HepG2 (cell line): ENCODE results near the gene ALDOA. TPM values are rescaled to one million over a fixed set of nuclear protein-coding genes. Genes with fewer than 3 reads are reported as not detected.

Source experiments
- BRCA1 ChIP-seq: sonication (generic); formaldehyde crosslinking; IDR thresholded peaks from 2 replicates; pipeline ENCODE4 v1.4.0; 2020; ENCODE audit warnings: missing genetic modification reagents
- CSRNP1 ChIP-seq: sonication (generic); formaldehyde crosslinking; IDR thresholded peaks from 2 replicates; pipeline ENCODE4 v1.8.1; 2023; ENCODE audit warnings: mild to moderate bottlenecking, missing genetic modification reagents
- DZIP1 ChIP-seq: sonication (generic); formaldehyde crosslinking; IDR thresholded peaks from 2 replicates; pipeline ENCODE4 v1.5.0; 2020; ENCODE audit warnings: mild to moderate bottlenecking, missing genetic modification reagents
- GLMP ChIP-seq: sonication (generic); formaldehyde crosslinking; IDR thresholded peaks from 2 replicates; pipeline ENCODE4 v1.9.0; 2021; ENCODE audit warnings: missing genetic modification reagents, mild to moderate bottlenecking, borderline replicate concordance
- GRHL1 ChIP-seq: sonication (generic); formaldehyde crosslinking; conservative IDR thresholded peaks from 2 replicates; pipeline ENCODE4 v1.8.0; 2022; ENCODE audit warnings: missing genetic modification reagents
- KAT7 ChIP-seq: IDR thresholded peaks from 2 replicates; pipeline ENCODE4 v1.6.1; 2018; ENCODE audit warnings: borderline replicate concordance, missing compliant biosample characterization
- NR2F6 ChIP-seq, 2 experiments: IDR thresholded peaks; 2 replicates each; pipeline ENCODE4 v1.6.1; 2016; ENCODE audit warnings: antibody characterized with exemption in 1 of 2, mild to moderate bottlenecking in 1 of 2
- RNF219 ChIP-seq: sonication (generic); formaldehyde crosslinking; IDR thresholded peaks from 2 replicates; pipeline ENCODE4 v1.5.0; 2020; ENCODE audit warnings: mild to moderate bottlenecking, missing genetic modification reagents
- SCMH1 ChIP-seq: sonication (generic); formaldehyde crosslinking; IDR thresholded peaks from 2 replicates; pipeline ENCODE4 v1.9.0; 2021; ENCODE audit warnings: missing genetic modification reagents, mild to moderate bottlenecking, borderline replicate concordance
- SIX4 ChIP-seq: sonication (generic); formaldehyde crosslinking; IDR thresholded peaks from 2 replicates; pipeline ENCODE4 v1.4.0; 2020; ENCODE audit warnings: missing genetic modification reagents
- SRY ChIP-seq: sonication (generic); formaldehyde crosslinking; IDR thresholded peaks from 2 replicates; pipeline ENCODE4 v1.8.0; 2022; ENCODE audit warnings: mild to moderate bottlenecking, missing genetic modification reagents
- ZBTB7A ChIP-seq: sonication (generic); formaldehyde crosslinking; IDR thresholded peaks from 2 replicates; pipeline ENCODE4 v1.8.0; 2022; ENCODE audit warnings: mild to moderate bottlenecking, missing genetic modification reagents
- ZFP82 ChIP-seq: sonication (generic); formaldehyde crosslinking; IDR thresholded peaks from 2 replicates; pipeline ENCODE4 v1.5.1; 2020; ENCODE audit warnings: mild to moderate bottlenecking, missing genetic modification reagents, borderline replicate concordance
- ZFP91 ChIP-seq: sonication (generic); formaldehyde crosslinking; IDR thresholded peaks from 2 replicates; pipeline ENCODE4 v1.9.0; 2022; ENCODE audit warnings: missing genetic modification reagents, mild to moderate bottlenecking, borderline replicate concordance
- ZNF34 ChIP-seq: sonication (generic); formaldehyde crosslinking; IDR thresholded peaks from 2 replicates; pipeline ENCODE4 v1.4.0; 2020; ENCODE audit warnings: mild to moderate bottlenecking, missing genetic modification reagents, borderline replicate concordance
- ZNF441 ChIP-seq: sonication (generic); formaldehyde crosslinking; IDR thresholded peaks from 2 replicates; pipeline ENCODE4 v1.7.0; 2021; ENCODE audit warnings: missing genetic modification reagents, borderline replicate concordance
- ZNF850 ChIP-seq: sonication (generic); formaldehyde crosslinking; conservative IDR thresholded peaks from 2 replicates; pipeline ENCODE4 v1.9.0; 2021; ENCODE audit warnings: mild to moderate bottlenecking, missing genetic modification reagents
- polyA plus RNA-seq, 8 experiments: library from polyadenylated mRNA; depleted of rRNA in 3 of 8; stranded (reverse) in 7 of 8; unstranded in 1 of 8; fragments of >200 nt; fragmentation: Illumina TruSeq in 4 of 8; extraction: Trizol in 4 of 8; gene quantifications; 2 replicates each; pipeline versions ENCODE4 v1.2.1 to v1.2.3, GENCODE V29; 2011 to 2016; ENCODE audit warnings: low read depth in 4 of 8, missing spikeins in 1 of 8, mixed read lengths in 1 of 8; ENCODE audit not compliant: insufficient read depth in 1 of 8
- total RNA-seq, 5 experiments: library from RNA; depleted of rRNA; stranded (reverse); fragments of >200 nt; fragmentation: Illumina TruSeq; extraction: Trizol; gene quantifications; 2 replicates each; pipeline ENCODE4 v1.2.3, GENCODE V29; 2016; ENCODE audit warnings: low read depth in 1 of 5

The ALDOA gene
- total and polyA plus RNA-seq, 2 of the 13 experiments (the other 11 are each of a cell fraction or from before 2014, with no cell fraction given): 925 to 1,884 TPM

- TF ChIP-seq GRHL1 (CRISPR knock-in tag): no peak
- TF ChIP-seq SIX4 (CRISPR knock-in tag): no peak
- TF ChIP-seq BRCA1 (CRISPR knock-in tag): no peak
- no peak for TF ChIP-seq ZNF441 (CRISPR knock-in tag)
- TF ChIP-seq SRY: no peak
- no peak for TF ChIP-seq GLMP
- TF ChIP-seq KAT7 (CRISPR knock-in tag): no peak
- TF ChIP-seq SCMH1 (CRISPR knock-in tag): no peak
- no peak for TF ChIP-seq NR2F6 (IDR thresholded peaks at IDR 0.05)
- peak; percentile 18; the same call in 1 of the 2 replicates for TF ChIP-seq NR2F6 (CRISPR knock-in tag; IDR thresholded peaks at IDR 0.05)
- no peak for TF ChIP-seq RNF219
- no peak for TF ChIP-seq DZIP1 (CRISPR knock-in tag)
- no peak for TF ChIP-seq ZFP82 (CRISPR knock-in tag)
- no peak for TF ChIP-seq ZNF34 (CRISPR knock-in tag)
- peak; percentile 1; the same call in 1 of the 2 replicates for TF ChIP-seq ZBTB7A
- TF ChIP-seq ZFP91: peak; percentile 18; the same call in 1 of the 2 replicates
- no peak for TF ChIP-seq ZNF850 (CRISPR knock-in tag)
- TF ChIP-seq CSRNP1: no peak
Observed at GRCh38 chr16:30113031-30113710, 47.6 kb downstream of the ALDOA start, which contains the start of gene GDPD3 (continued).
